ENCODE results near the gene BCDIN3D. TPM values are rescaled to one million over a fixed set of nuclear protein-coding genes. Genes with fewer than 3 reads are reported as not detected.

The BCDIN3D gene
- total and polyA plus RNA-seq, 10 of the 15 experiments (the other 5 are each of a cell fraction or from before 2014, with no cell fraction given), result 3.7 to 7.2 (median 6.4) TPM

DNA sequence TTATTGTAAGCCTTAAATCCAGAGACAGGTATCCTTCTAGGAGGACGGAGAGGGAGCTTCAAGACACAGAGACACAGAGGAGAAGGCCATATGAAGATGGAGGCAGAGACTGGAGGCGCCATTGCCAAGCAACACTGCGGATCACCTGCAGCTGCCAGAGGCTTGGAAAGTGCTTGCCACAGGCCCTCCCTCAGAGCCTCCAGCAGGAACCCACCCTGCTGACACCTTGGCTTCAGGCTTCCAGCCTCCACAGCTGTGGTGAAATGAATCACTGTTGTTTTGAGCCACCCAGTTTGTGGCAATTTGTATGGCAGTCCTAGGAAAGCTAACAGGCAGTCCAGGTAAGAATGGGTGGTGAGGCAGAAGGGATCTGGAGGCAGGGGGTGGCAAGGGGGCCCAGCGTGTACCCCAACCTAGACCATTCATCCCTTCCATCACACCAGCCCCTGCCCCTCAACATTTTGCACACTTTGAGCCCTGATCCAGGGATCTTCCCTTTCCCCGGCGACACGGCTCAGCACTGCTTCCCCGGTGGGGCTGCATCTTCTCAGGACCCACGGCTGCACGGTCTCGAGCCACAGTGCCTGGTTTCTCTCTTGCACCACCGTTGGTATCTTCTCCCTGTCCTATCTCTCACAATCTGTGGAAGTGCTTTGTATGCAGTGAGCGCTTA is 22.3 kb upstream of the BCDIN3D start (continued):
- TF ChIP-seq IRF4 (IDR thresholded peaks at IDR 0.05; ENCODE audit: low read depth, low read length), result no peak
- TF ChIP-seq SUZ12 (IDR thresholded peaks at IDR 0.05; ENCODE audit: unreplicated experiment), result no peak
- TF ChIP-seq RCOR1 (conservative IDR thresholded peaks at IDR 0.05; ENCODE audit: low read depth, low read length), result no peak
- TF ChIP-seq SRF (IDR thresholded peaks at IDR 0.05; ENCODE audit: low read depth in 2 of 2, low read length in 2 of 2), result no peak

- TF ChIP-seq ZNF622 (IDR thresholded peaks at IDR 0.05) (no peak), ZBTB11 (CRISPR knock-in tag; IDR thresholded peaks at IDR 0.05) (no peak), SMC3 (IDR thresholded peaks at IDR 0.05; ENCODE audit: borderline replicate concordance, low read length) (no peak), SRF (IDR thresholded peaks at IDR 0.05; ENCODE audit: low read depth in 2 of 2, low read length in 2 of 2) (no peak), IRF4 (IDR thresholded peaks at IDR 0.05; ENCODE audit: low read depth, low read length) (no peak), MEF2B (IDR thresholded peaks at IDR 0.05; ENCODE audit: partially characterized antibody, poor library complexity, severe bottlenecking) (no peak), HDAC6 (IDR thresholded peaks at IDR 0.05; ENCODE audit: unreplicated experiment) (no peak), KDM1A (IDR thresholded peaks at IDR 0.05; ENCODE audit: borderline replicate concordance) (no peak)
- TF ChIP-seq, protein P1, sequence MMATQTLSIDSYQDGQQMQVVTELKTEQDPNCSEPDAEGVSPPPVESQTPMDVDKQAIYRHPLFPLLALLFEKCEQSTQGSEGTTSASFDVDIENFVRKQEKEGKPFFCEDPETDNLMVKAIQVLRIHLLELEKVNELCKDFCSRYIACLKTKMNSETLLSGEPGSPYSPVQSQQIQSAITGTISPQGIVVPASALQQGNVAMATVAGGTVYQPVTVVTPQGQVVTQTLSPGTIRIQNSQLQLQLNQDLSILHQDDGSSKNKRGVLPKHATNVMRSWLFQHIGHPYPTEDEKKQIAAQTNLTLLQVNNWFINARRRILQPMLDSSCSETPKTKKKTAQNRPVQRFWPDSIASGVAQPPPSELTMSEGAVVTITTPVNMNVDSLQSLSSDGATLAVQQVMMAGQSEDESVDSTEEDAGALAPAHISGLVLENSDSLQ (IDR thresholded peaks at IDR 0.05), result no peak
- TF ChIP-seq, protein P2, sequence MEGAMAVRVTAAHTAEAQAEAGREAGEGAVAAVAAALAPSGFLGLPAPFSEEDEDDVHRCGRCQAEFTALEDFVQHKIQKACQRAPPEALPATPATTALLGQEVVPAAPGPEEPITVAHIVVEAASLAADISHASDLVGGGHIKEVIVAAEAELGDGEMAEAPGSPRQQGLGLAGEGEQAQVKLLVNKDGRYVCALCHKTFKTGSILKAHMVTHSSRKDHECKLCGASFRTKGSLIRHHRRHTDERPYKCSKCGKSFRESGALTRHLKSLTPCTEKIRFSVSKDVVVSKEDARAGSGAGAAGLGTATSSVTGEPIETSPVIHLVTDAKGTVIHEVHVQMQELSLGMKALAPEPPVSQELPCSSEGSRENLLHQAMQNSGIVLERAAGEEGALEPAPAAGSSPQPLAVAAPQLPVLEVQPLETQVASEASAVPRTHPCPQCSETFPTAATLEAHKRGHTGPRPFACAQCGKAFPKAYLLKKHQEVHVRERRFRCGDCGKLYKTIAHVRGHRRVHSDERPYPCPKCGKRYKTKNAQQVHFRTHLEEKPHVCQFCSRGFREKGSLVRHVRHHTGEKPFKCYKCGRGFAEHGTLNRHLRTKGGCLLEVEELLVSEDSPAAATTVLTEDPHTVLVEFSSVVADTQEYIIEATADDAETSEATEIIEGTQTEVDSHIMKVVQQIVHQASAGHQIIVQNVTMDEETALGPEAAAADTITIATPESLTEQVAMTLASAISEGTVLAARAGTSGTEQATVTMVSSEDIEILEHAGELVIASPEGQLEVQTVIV (IDR thresholded peaks at IDR 0.05; ENCODE audit: borderline replicate concordance, partially characterized antibody), result no peak
- Histone ChIP-seq H3K4me1 (ENCODE audit: control insufficient read depth, insufficient read depth, low read length) (no peaks in the 10 kb centered on the region), H3K27me3 (replicated peaks in 1 of 2; ENCODE audit: control insufficient read depth in 2 of 2, insufficient read depth in 2 of 2, low read length in 1 of 2) (no peaks in the 10 kb centered on the region; a peak in 2 of 4 replicates), H3K79me2 (ENCODE audit: control insufficient read depth, insufficient read depth, low read length) (no peaks in the 10 kb centered on the region), H3K4me3 (no peak overlapping the region), H3K4me2 (ENCODE audit: control insufficient read depth, insufficient read depth) (no peak overlapping the region), H3K36me3 (ENCODE audit: control insufficient read depth in 2 of 2, insufficient read depth in 2 of 2, low read length in 1 of 2) (no peaks in the 10 kb centered on the region), H3K9me3 (replicated peaks; ENCODE audit: control insufficient read depth, insufficient read depth, low read length) (no peaks in the 10 kb centered on the region), H3K27ac (ENCODE audit: control insufficient read depth, insufficient read depth) (no peak overlapping the region), H2AFZ (ENCODE audit: control insufficient read depth, low read depth, low read length) (no peak overlapping the region), H4K20me1 (ENCODE audit: control insufficient read depth, insufficient read depth) (0 out of 2 replicates have a peak, but pooled peaks cover 2% of the 10 kb centered on the region), H3K9ac (ENCODE audit: control insufficient read depth, insufficient read depth, low read length) (no peak overlapping the region)
- DNase-seq (ENCODE audit: low read depth, low spot score) (no peak), ATAC-seq (no peak), FAIRE-seq (no peak)
- ChIA-PET POLR2A (no interaction called here), CTCF (interaction anchor here (0.6 to 2.8 kb wide), 4 partner anchors 15 to 124 kb away, joined by 3 to 9 read pairs (median 4); partner anchors contain the start of gene TMBIM6), RAD21 (ENCODE audit: unreplicated experiment) (no interaction called here), SMC1A (ENCODE audit: uncharacterized antibody, unreplicated experiment) (no interaction called here)
- no TSS peak for BruUV-seq (replicated peaks)
- intact Hi-C loops (cut with micrococcal nuclease; ENCODE audit: unreplicated experiment) (loop anchor here (5.0 to 10.0 kb wide), 2 partner anchors 190 to 208 kb away; partner anchors contain the start of gene ASIC1), in situ Hi-C loops (cut with MboI) (no loop called here)
- WGBS (ENCODE audit: insufficient coverage, insufficient replicate concordance, low lambda C conversion rate, missing lambda C conversion rate), result 7% methylated on average over 2 of the region's 2 CpGs
These were observed 21.8 kb upstream of the BCDIN3D start for GRCh38 chr12:49864798-49865090.
